HUES6 (cell line): ENCODE data around the gene HCN1.

Experiments used
- H3K27ac ChIP-seq: 2 replicates; pipeline ENCODE4 v1.7.0; 2013; ENCODE audit warnings: low read depth, mild to moderate bottlenecking, low read length, inconsistent platforms
- H3K27me3 ChIP-seq: 2 replicates; pipeline ENCODE4 v1.6.1; 2013; ENCODE audit warnings: low read length; ENCODE audit not compliant: control insufficient read depth, insufficient read depth
- H3K36me3 ChIP-seq: 2 replicates; pipeline ENCODE4 v1.6.1; 2013; ENCODE audit warnings: low read length; ENCODE audit not compliant: control insufficient read depth, insufficient read depth
- H3K4me1 ChIP-seq: 2 replicates; pipeline ENCODE4 v1.6.1; 2013; ENCODE audit warnings: low read length; ENCODE audit not compliant: control insufficient read depth, insufficient read depth
- H3K4me3 ChIP-seq: 2 replicates; pipeline ENCODE4 v1.5.1; 2013; ENCODE audit warnings: low read depth, low read length
- H3K9ac ChIP-seq: one replicate; pipeline ENCODE4 v1.6.1; 2013; ENCODE audit warnings: mild to moderate bottlenecking, low read length
- H3K9me3 ChIP-seq: 2 replicates; pipeline ENCODE4 v1.6.1; 2013; ENCODE audit warnings: low read depth, low read length; ENCODE audit not compliant: control insufficient read depth, insufficient read depth

Gene HCN1

DNA sequence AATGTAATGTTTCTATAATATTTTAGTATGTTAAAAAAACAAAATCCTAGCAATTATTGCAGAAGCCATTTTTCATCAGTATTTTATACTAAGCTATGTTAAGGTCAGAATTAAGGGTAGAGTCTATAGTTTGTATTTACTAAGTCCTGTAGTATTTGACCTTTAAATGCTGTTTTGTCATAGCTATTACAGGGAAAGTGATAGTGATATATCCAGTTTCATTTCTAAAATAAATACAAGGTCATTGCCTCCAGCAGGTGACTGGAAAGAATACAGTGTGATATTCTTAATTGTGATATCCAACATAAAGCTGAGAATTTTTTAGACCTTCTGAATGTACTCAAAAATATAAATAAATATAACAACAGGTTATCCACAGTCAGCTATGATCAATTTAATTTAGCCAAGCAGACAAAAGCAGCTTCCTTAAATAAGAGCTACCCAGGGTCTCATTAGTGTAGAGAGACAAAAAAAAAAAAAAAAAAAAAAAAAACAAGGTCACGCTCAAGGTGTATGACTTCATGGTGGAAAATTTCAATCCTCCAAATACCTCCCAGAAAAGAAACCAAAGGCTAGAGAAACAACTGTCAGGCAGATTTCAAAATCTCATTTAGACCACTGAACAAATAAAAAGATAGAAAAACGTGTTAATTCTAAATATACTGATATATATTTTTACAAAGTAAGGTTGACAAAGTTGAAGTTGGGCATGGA, 278.7 kb downstream of the HCN1 start:
- no peak overlapping the region for H3K4me3 ChIP-seq
- no peaks in the 10 kb centered on the region for H3K27me3 ChIP-seq
- no peak overlapping the region for H3K9ac ChIP-seq
- H3K4me1 ChIP-seq, result 0 out of 2 replicates have a peak, but pooled peaks cover 2% of the 10 kb centered on the region
- H3K9me3 ChIP-seq, result no peaks in the 10 kb centered on the region
- no peak overlapping the region for H3K27ac ChIP-seq
- H3K36me3 ChIP-seq, result no peaks in the 10 kb centered on the region

GRCh38 chr5:45414620-45415573, 281.3 kb downstream of the HCN1 start:
- Histone ChIP-seq H3K9ac (no peak overlapping the region), H3K36me3 (no peaks in the 10 kb centered on the region), H3K27ac (no peak overlapping the region), H3K9me3 (no peaks in the 10 kb centered on the region), H3K4me1 (0 out of 2 replicates have a peak, but pooled peaks cover 2% of the 10 kb centered on the region), H3K4me3 (no peak overlapping the region), H3K27me3 (no peaks in the 10 kb centered on the region)

DNA sequence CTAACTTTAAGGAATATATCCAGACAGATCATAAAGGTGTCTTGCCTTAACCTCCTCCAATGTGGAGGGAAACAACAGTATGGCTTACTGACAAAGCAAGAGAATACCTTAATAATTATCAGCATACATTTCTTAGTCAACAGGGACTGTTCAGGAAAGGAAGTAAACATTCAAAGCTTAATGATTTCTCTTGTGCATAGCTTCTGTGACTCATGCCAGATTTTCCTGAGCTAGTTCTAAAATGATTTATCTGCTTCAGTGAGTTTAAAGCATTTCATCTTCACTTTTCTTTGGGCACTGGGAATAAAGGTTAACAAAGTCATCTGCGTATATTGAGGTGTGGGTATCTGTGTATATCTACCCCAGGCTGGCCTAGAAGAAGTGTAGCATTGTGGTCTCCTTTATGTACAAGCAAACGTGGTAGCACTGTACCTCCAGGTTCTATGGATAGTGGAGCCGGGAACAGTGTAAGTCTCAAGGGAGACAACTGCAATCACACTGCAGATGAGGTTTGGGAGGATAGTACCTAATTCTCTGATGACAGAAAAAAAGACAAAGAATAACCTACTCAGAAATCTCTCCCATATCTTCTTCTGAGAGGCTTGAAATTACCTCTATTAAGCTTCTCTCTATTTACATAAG, 284.1 kb downstream of the HCN1 start:
- Histone ChIP-seq H3K27me3 (no peaks in the 10 kb centered on the region), H3K9me3 (no peaks in the 10 kb centered on the region), H3K27ac (no peak overlapping the region), H3K4me3 (no peak overlapping the region), H3K36me3 (no peaks in the 10 kb centered on the region), H3K9ac (no peak overlapping the region), H3K4me1 (0 out of 2 replicates have a peak, but pooled peaks cover 2% of the 10 kb centered on the region)

GRCh38 chr5:45410304-45410995, 285.7 kb downstream of the HCN1 start:
- Histone ChIP-seq H3K9me3 (no peaks in the 10 kb centered on the region), H3K9ac (no peak overlapping the region), H3K4me1 (0 out of 2 replicates have a peak, but pooled peaks cover 2% of the 10 kb centered on the region), H3K27me3 (no peaks in the 10 kb centered on the region), H3K27ac (no peak overlapping the region), H3K36me3 (no peaks in the 10 kb centered on the region), H3K4me3 (no peak overlapping the region)

GRCh38 chr5:45408067-45408466, 288.1 kb downstream of the HCN1 start:
- no peak overlapping the region for H3K4me3 ChIP-seq
- H3K9me3 ChIP-seq, result no peaks in the 10 kb centered on the region
- no peak overlapping the region for H3K9ac ChIP-seq
- no peaks in the 10 kb centered on the region for H3K36me3 ChIP-seq
- no peaks in the 10 kb centered on the region for H3K27me3 ChIP-seq
- no peak overlapping the region for H3K27ac ChIP-seq
- H3K4me1 ChIP-seq, result peaks cover 5% of the 10 kb centered on the region; the same call in 1 of the 2 replicates

- H3K4me3 ChIP-seq, result no peak overlapping the region
- no peaks in the 10 kb centered on the region for H3K36me3 ChIP-seq
- H3K27ac ChIP-seq, result no peak overlapping the region
- H3K27me3 ChIP-seq, result no peaks in the 10 kb centered on the region
- no peak overlapping the region for H3K9ac ChIP-seq
- H3K9me3 ChIP-seq, result no peaks in the 10 kb centered on the region
- peaks cover 6% of the 10 kb centered on the region; the same call in 1 of the 2 replicates for H3K4me1 ChIP-seq
These were observed 293.2 kb downstream of the HCN1 start for GRCh38 chr5:45402804-45403455.

GRCh38 chr5:45399041-45399440, 297.1 kb downstream of the HCN1 start:
- H3K27me3 ChIP-seq, result no peaks in the 10 kb centered on the region
- no peak overlapping the region for H3K27ac ChIP-seq
- H3K36me3 ChIP-seq, result no peaks in the 10 kb centered on the region
- no peak overlapping the region for H3K9ac ChIP-seq
- no peaks in the 10 kb centered on the region for H3K9me3 ChIP-seq
- peaks cover 6% of the 10 kb centered on the region; the same call in 1 of the 2 replicates for H3K4me1 ChIP-seq
- no peak overlapping the region for H3K4me3 ChIP-seq

DNA sequence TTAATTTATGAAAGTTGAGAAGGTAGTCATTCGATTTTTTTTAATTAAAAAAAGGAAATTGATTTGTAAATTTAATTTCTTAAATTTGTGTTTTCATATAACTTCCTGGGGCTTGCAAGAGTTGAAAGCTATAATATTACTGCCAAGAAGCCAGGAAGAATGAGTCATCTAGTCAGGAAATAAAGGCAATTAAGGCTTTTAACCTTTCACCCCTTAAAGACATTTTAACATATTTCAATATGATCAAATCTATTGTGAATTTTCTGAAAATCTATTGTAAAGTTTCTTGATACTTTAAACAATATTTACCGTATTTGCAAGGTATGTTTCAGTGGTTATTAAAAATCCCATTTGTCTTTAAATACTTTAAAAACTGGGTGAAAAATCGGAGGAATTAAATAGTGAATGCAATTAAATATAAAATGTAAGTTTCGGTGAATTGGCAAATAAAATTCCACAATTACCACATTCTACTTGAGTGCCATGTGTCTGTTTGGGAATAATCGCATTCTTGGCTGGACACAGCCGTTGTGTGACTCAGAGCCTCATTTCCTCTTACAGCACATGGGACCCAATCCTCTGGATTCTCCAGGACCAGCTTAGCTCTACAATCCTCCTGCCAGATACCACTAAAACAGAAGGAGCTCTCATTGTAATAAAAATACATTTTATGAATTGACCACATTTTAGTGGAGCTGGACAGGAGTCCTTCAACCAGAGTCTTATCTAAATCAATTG, 310.7 kb downstream of the HCN1 start:
- no peaks in the 10 kb centered on the region for H3K27me3 ChIP-seq
- H3K27ac ChIP-seq, result no peak overlapping the region
- H3K9ac ChIP-seq, result no peak overlapping the region
- no peaks in the 10 kb centered on the region for H3K4me1 ChIP-seq
- no peak overlapping the region for H3K4me3 ChIP-seq
- H3K9me3 ChIP-seq, result no peaks in the 10 kb centered on the region
- H3K36me3 ChIP-seq, result no peaks in the 10 kb centered on the region

DNA sequence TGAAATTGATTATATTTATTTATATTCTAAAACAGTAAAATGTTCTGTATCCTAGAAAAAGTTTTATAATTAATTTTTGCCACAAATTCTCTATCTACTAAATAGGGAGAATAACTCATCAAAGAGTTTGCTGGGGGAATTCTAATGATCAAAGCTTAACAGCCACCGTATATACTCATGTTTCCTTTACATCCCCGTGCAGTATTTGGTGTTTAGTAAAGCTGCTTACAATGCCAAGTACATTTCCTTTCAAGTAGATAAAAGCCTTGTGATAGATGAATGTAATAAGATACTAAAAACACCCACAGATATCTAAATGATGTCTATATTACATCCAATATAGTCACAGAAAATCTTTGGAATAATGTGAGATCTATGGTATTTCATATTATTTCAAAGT, 312.2 kb downstream of the HCN1 start:
- no peaks in the 10 kb centered on the region for H3K27me3 ChIP-seq
- H3K4me3 ChIP-seq, result no peak overlapping the region
- no peak overlapping the region for H3K27ac ChIP-seq
- no peaks in the 10 kb centered on the region for H3K4me1 ChIP-seq
- no peak overlapping the region for H3K9ac ChIP-seq
- H3K9me3 ChIP-seq, result no peaks in the 10 kb centered on the region
- H3K36me3 ChIP-seq, result no peaks in the 10 kb centered on the region

- no peaks in the 10 kb centered on the region for H3K4me1 ChIP-seq
- H3K27me3 ChIP-seq, result no peaks in the 10 kb centered on the region
- no peaks in the 10 kb centered on the region for H3K9me3 ChIP-seq
- no peak overlapping the region for H3K4me3 ChIP-seq
- H3K27ac ChIP-seq, result no peak overlapping the region
- no peak overlapping the region for H3K9ac ChIP-seq
- no peaks in the 10 kb centered on the region for H3K36me3 ChIP-seq
These were observed 313.6 kb downstream of the HCN1 start for GRCh38 chr5:45382583-45382982.
